ENCODE measurements around the gene COL2A1. TPM values are rescaled to one million over a fixed set of nuclear protein-coding genes. Genes with fewer than 3 reads are reported as not detected.
A peak's percentile ranks its signal among the peaks of the same experiment; 100 is the strongest.

The COL2A1 gene
- total and polyA plus RNA-seq, 9 of the 15 experiments (the other 6 are each of a cell fraction or from before 2014, with no cell fraction given): 0.46 TPM; not detected in 8

- FAIRE-seq (peak; percentile 11), ATAC-seq (no peak), DNase-seq (ENCODE audit: extremely low read depth in 1 of 4, low spot score in 3 of 4) (no peak)
- peaks cover 7% of the 10 kb centered on the region; the same call in 1 of the 3 replicates for H3K36me3 ChIP-seq (ENCODE audit: control insufficient read depth, insufficient read depth, low read length)
- peak overlapping the region; percentile 65 for H2AFZ ChIP-seq (ENCODE audit: low read depth, low read length)
- H3K27me3 ChIP-seq (ENCODE audit: control insufficient read depth in 2 of 2, insufficient read depth in 2 of 2, low read length in 2 of 2): no peaks in the 10 kb centered on the region
- peaks cover 0 to 14% of the 10 kb centered on the region in 2 experiments; a peak in 4 of 5 replicates for H3K4me1 ChIP-seq (replicated peaks in 1 of 2; ENCODE audit: control insufficient read depth in 2 of 2, insufficient read depth in 2 of 2, low read length in 2 of 2)
- no peak overlapping the region for H3K9ac ChIP-seq (ENCODE audit: insufficient read depth in 1 of 2, low read depth in 2 of 2, low read length in 2 of 2)
- intact Hi-C loops (cut with micrococcal nuclease): no loop called here
- no peaks in the 10 kb centered on the region for H3K9me1 ChIP-seq (ENCODE audit: control insufficient read depth, insufficient read depth, low read length)
- in situ Hi-C loops (cut with MboI): no loop called here
- TF ChIP-seq ZNF561 (CRISPR knock-in tag; conservative IDR thresholded peaks at IDR 0.05) (no peak), TEAD1 (CRISPR knock-in tag; IDR thresholded peaks at IDR 0.05) (no peak), SAFB2 (IDR thresholded peaks at IDR 0.05; ENCODE audit: borderline replicate concordance, low read depth, low read length, severe bottlenecking) (no peak), MAFF (IDR thresholded peaks at IDR 0.05; ENCODE audit: low read length) (no peak), GTF2B (IDR thresholded peaks at IDR 0.05; ENCODE audit: extremely low read depth, insufficient read length) (no peak), HNRNPK (IDR thresholded peaks at IDR 0.05; ENCODE audit: low read depth, low read length, poor library complexity, severe bottlenecking) (no peak), KLF16 (IDR thresholded peaks at IDR 0.05) (no peak), ATF6 (CRISPR knock-in tag; IDR thresholded peaks at IDR 0.05) (no peak), MNT (conservative IDR thresholded peaks at IDR 0.05) (no peak), GABPA (tag; conservative IDR thresholded peaks at IDR 0.05; ENCODE audit: low read depth) (no peak), SMARCE1 (IDR thresholded peaks at IDR 0.05) (no peak), E2F5 (CRISPR knock-in tag; IDR thresholded peaks at IDR 0.05) (no peak), DACH1 (IDR thresholded peaks at IDR 0.05; ENCODE audit: partially characterized antibody) (no peak)
- WGBS (ENCODE audit: insufficient coverage, low coverage, missing lambda C conversion rate): 11% methylated on average over 5 of the region's 5 CpGs
- no peaks in the 10 kb centered on the region for H3K9me3 ChIP-seq (replicated peaks; ENCODE audit: control insufficient read depth, insufficient read depth, low read depth, low read length)
- H3K4me3 ChIP-seq: no peak overlapping the region
- no peaks in the 10 kb centered on the region for H4K20me1 ChIP-seq (replicated peaks; ENCODE audit: control insufficient read depth, insufficient read depth, low read length)
- BruUV-seq (replicated peaks): no TSS peak
- CTCF ChIA-PET (ENCODE audit: low intra/inter-chr PET ratio): no interaction called here
- no peak overlapping the region for H3K27ac ChIP-seq (ENCODE audit: extremely low read depth, low read depth, low read length)
- 0 out of 2 replicates have a peak overlapping the region, but pooled peaks have one; percentile 1 for H3K4me2 ChIP-seq (ENCODE audit: insufficient read depth, low read length)
- H3K79me2 ChIP-seq (ENCODE audit: control insufficient read depth, insufficient read depth, low read length): no peaks in the 10 kb centered on the region
- POLR2A ChIA-PET: no interaction called here
These were observed 33.8 kb upstream of the COL2A1 start for GRCh38 chr12:48038085-48038484.
